Endometrial microvascular endothelial cells (primary cell): ENCODE results near the gene FMO2. TPM values are rescaled to one million over a fixed set of nuclear protein-coding genes. Genes with fewer than 3 reads are reported as not detected.

Experiments
- in situ Hi-C: cut with HindIII; loops from 2 replicates; pipeline ENCODE4 v1.10.0; 2017; ENCODE audit warnings: low sequenced_read_pairs, low pct_unique_long_range_greater_than_20kb; ENCODE audit errors: inconsistent ontology term
- total RNA-seq: library from RNA; depleted of rRNA; stranded (reverse); fragments of >200 nt; gene quantifications from one replicate; pipeline ENCODE4 v1.2.3, GENCODE V29; 2015; ENCODE audit errors: inconsistent ontology term

The FMO2 gene, protein sequence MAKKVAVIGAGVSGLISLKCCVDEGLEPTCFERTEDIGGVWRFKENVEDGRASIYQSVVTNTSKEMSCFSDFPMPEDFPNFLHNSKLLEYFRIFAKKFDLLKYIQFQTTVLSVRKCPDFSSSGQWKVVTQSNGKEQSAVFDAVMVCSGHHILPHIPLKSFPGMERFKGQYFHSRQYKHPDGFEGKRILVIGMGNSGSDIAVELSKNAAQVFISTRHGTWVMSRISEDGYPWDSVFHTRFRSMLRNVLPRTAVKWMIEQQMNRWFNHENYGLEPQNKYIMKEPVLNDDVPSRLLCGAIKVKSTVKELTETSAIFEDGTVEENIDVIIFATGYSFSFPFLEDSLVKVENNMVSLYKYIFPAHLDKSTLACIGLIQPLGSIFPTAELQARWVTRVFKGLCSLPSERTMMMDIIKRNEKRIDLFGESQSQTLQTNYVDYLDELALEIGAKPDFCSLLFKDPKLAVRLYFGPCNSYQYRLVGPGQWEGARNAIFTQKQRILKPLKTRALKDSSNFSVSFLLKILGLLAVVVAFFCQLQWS
- not detected for total RNA-seq

DNA sequence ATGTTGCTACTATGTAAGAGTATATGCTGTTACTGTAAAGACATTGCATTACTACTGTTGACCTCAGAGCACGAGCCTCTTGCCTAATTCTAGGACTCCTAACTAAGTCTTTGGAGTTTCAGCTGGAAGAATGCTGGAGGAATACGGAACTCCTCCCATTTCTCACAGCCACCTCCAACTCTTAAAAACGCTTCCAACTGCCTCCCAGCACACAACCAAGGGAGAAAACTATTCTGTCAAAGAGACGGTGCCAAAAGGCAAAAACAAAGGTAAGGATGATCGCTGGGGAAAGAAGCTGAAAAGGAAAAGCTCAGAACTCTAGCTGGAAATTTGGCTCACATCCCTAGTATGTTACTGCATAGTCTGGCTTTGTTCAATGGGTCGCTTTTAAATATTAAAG lies at the start of gene FMO2:
FMO2 (plus strand) TSS at position 210 of the 400 bp plus-strand sequence. CDS start 414 bp downstream, outside the sequence.
- in situ Hi-C loops: no loop called here

DNA sequence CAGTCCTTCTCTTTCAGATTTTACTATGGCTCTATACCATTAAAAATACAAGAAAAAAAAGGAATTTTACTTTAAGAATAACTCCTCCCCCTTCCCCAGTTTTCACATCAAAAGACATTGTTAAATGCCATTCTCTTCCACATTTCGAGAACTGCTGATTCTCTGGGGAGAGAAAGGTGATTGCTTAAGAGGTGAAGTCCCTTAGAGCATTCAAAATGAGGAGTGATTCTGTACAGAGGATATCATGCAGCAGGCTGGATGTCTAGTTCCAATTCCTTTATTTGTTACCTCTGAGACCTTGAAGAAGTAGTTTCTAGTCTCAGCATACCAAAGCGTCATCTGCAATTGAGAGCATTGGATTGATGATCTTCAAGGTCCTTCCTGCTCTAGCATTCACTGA lies 47.5 kb upstream of the FMO2 start:
- in situ Hi-C loops: no loop called here

DNA sequence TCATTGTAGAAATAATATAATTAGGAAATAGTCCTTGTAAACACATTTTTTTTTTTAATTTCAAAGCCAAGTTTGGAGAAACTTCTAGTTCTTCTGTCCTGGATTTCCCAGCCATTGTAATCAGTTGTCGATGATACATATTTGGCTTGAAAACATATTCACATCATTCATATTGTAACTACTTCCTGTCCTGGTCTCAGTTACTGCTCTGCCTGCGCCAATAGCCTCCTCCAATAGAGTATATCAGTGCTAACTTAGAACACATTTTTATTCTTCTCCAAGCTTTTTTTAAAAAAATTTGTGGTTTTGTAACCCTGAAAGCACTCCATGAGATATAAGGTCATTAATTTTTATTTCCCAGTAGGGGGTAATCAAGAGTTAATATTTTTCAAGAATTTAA lies 46.1 kb upstream of the FMO2 start:
- in situ Hi-C loops: no loop called here

DNA sequence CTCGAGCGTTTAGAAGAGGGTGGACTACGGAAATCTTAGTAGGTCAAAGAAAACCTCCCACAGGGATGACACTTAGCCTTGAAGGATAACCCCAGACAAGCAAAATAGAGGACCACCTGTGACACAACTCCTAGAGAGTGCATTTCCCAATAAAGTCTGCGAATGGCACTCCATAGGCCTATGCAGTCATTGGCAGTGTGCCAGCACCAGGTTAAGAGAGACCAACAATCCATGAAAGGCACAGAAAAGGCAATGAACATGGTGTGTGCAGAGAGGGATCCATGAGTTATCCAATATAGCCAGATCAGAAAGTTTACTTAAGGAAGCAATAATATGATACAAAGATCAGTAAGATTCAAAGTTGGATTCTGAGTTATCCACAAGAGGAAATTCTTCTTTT lies 45.2 kb upstream of the FMO2 start:
- in situ Hi-C loops: no loop called here

DNA sequence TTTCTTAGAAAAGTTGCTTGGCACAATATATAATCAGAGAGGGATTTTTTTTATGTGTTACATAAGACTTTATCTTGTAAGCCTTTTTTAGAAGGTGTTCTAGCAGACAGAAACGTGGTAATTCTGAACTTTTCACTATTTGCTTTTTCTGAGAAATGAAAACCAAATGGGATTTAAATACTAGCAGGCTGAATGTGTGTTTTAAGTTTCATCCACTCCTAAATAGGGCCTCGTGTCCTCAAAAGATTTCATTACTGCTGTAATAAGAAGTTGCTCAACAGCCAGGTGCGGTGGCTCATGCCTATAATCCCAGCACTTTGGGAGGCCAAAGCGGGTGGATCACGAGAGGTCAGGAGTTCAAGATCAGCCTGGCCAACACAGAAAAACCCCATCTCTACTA lies 44.7 kb upstream of the FMO2 start:
- in situ Hi-C loops: no loop called here

DNA sequence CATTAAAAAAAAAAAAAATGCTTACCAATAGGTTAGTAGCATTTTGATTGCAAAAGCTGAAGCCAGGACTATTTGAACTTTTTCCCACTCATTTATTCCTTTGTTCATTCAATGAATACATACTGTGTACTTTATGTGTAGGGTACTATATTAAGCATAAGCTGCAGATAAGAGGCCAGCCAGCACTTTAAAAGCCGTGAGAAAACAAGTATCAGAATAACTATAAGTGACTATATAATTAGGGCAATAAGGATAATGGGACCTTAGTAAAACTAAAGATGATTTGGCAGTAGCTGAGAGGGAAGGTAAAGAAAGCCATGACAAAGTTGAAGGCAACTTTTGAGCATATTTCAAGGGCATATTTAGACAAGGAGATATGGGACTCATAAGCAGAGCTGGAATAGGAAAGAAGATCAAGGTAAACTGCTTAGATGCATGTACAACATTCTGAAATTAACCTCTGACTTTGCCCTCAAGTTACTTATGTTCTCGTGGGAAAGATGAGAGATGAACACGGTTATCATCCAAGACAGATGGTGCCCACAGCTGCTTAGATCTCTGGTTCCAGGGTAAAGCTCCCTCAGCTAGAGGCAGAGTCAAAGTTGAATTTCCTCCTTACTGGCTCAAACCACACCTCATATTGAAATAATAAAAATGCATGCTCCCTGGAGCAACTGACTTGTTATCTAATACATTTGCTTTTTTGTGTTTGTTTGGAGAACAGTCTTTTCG lies 44.0 kb upstream of the FMO2 start:
- in situ Hi-C loops: no loop called here

DNA sequence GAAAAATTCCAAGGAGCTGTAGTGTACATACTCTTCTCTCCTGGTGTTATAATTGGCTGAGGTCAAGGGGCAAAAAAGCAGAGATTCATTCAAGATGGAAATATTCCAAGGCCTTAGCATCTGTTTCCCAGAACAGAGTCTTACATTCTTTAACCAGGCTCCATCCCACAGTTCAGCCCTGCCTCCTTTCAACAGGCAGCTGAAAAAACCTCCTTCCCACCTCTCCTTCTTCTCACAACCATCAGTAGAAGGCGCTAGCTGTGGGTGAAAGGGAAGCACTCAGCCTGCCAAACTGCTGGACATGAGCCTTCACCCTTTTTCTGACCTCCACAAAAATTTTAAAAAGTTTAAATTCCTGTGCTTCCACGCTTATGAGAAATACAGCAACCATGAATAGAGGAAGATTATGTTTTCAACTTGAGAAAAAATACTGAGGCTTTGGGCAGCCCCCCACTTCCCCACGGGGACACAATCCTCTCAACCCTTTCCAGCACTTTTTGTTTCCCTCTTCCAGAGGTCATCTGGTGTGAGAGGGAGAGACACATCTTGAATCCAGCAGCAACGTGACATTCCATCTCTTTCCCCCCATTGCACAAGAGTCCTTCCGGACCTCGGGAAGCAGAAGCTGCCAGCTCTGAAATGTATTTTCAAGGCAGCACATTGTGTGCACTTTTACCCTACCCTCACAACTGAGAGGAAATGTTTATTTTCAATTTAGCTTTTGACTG lies 43.2 kb upstream of the FMO2 start:
- in situ Hi-C loops: no loop called here

DNA sequence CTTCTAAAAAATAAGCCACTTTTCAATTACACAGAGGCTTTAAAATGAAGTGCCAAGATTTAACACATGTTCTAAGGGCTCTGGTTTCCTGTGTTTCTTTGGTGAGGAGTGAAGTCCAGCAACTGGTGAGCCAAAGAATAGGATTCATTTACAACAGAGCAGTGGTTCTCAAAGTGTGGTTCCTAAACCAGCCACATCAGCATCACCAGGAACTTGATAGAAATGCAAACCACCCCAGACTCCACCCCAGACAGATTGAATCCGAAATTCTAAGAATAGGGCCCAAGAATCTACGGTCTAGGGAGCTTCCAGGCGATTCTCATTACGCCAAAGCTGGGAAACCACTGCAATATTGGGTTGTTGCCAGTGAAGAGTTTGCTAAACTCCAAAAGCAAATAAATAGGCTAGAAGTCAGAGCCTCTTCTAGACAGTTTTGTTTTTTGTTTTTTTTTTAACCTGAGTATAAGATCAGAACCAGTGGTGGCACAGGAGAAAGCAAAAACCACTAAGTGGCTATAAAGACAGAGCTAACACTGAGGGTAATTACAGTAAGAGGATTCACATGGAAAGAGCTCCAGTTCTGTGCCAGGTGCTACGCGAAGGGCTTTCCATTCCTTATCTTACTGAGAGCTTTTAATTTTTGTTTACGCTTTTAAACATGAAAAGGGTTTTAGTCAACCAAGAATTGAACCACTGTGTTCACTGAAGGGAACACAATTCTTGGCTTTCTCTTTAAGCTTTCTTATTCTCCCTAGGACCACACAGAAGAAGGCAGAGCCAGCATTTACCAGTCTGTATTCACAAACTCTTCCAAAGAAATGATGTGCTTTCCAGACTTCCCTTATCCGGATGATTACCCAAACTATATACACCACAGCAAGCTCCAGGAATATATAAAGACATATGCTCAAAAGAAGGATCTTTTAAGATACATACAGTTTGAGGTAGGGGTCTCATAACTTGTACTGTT lies 42.4 kb upstream of the FMO2 start:
- in situ Hi-C loops: no loop called here

DNA sequence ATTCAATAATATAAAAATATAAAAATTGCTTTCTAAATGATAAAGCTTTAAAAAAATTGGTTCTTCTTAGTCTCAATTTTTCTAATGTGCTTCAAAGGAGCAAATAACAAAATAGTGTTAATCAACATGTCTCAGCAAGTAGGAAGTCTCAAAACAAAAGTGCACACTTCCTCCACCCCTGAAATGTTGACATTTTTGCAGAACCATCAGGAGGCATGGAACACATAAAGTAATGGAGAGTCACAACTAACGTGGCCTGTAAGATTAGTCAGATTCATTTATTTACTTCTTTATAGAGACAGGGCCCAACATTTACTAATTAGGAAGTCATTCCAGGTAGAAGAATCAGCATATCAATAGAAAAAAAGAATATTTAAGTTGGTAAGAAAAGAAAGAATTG lies 34.9 kb upstream of the FMO2 start:
- in situ Hi-C loops: no loop called here

DNA sequence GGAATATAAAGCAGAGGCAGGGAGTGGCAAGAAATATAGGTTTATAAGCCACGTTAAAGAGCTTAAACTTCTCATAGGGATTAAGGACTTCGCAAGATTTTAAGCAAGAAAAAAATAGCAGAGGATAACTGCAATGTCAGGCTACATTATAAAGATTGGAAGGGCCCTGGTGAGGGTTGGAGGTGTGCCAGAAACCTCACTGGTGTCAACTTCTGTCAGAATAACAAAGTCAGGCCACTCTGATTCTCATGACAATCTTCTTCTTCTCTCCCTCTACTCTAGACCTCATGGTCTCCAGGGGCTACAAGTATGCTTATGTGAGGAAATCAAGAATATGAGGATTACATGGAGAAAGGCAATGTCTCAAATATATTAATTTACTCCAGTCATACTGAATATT lies 32.6 kb upstream of the FMO2 start:
- in situ Hi-C loops: no loop called here

DNA sequence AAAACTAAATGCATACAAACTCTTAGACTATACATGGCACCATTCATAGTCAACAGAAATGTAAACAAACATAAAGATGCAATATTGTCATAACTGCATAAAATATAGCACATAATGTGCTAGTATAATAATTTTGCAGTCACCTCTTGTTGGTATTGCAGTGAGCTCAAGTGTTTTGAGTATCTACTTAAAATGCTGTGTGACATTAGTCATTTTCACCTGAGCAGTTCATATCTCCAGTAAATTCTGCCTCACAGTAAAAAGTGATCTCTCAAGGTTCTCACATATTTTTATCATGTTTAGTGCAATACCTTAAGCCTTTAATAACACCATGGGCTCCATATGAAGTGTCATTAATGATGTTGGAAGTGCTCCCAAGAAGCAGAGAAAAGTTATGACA lies 29.6 kb upstream of the FMO2 start:
- in situ Hi-C loops: no loop called here

DNA sequence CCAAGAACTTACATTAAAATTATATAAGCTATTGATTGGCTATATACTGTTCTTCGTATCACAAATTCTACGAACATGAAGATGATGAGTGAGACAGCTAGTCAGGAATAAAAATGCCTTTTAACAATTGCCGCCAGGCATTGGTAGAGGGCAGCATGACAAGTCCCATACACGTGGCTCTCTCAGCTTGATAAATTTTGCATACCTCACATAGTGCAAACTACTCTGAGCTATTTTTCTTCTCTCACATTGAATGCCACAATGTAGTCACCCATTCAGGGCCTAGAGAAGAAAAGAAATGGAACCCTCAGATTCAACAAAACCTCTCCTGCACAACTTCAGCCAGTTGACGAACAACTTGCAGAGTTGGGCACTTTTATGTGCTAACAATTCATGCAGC lies 27.0 kb upstream of the FMO2 start:
- in situ Hi-C loops: no loop called here

DNA sequence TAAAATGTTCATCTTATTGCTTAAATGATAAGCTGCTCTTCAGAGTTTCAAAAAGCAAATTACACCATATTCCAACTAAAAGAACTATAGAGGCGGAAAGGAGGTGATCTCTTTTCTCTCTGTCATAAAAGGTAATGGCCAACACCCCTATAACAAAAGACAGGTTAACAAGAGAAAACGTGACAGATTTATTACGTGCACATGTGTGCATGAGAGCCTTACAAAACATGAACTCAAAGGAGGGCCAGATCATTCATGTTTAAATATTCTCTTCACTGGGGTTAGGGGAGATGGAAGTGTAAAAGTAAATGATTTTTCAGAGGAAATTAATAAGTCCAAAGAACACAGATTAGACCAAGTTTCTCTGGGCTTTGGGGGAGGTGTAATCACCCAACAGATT lies 26.5 kb upstream of the FMO2 start:
- in situ Hi-C loops: no loop called here

DNA sequence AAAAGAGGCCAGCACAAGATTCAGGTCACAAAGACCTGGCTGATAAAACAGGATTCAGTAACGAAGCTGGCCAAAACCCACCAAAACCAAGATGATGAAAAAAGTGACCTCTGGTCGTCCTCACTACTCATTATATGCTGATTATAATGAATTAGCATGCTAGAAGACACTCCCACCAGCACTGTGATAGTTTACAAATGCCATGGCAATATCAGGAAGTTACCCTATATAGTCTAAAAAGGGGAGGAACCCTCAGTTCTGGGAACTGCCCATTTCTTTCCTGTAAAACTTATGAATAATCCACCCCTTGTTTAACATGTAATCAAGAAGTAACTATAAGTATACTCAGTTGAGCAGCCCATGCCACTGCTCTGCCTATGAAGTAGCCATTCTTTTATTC lies 26.0 kb upstream of the FMO2 start:
- in situ Hi-C loops: no loop called here

DNA sequence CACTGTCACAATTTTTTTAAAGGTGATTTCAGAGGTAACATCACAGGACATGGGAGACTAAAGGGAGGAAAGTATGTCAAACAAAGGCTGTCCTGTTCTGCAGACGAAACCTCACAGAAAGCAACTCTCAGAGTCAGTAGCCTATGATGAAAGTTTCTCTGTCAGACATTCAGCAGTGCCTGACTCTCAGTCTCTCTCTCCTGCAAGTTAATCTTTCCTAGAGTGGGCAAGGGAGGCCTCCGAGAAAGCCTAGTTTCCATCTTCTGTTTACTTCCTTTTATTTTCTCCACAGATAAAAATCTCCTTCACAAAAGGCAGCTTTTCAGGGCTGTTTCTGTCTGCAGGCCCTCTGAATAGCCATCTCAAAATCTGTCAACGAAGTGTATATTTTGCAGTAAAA lies 24.9 kb upstream of the FMO2 start:
- in situ Hi-C loops: no loop called here

DNA sequence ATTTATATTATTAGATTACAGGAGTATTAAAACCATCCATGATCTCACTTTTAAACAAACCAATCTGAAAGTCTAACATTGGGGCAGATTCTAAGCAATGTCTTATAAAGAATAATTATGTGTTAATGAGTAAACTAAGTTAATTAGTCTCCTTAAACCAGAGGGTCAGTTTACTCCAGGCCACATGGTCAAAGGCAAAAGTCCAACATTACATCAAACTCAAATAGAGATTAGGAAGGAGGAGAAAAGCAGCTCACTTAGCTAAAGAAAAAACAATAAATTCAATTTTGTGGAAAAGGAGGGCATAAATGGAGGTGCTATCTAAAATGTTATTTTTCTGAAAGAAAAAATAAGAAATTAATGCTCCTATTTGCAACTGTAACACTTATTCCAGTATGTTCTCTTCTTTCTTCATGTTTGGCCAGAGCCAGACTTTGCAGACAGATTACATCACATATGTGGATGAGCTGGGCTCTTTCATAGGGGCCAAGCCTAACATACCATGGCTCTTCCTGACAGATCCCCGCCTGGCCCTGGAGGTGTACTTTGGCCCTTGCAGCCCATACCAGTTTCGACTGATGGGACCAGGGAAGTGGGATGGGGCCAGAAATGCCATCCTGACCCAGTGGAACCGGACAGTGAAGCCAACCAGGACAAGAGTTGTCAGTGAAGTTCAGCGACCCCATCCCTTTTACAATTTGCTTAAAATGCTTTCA lies 24.3 kb upstream of the FMO2 start:
- in situ Hi-C loops: no loop called here

DNA sequence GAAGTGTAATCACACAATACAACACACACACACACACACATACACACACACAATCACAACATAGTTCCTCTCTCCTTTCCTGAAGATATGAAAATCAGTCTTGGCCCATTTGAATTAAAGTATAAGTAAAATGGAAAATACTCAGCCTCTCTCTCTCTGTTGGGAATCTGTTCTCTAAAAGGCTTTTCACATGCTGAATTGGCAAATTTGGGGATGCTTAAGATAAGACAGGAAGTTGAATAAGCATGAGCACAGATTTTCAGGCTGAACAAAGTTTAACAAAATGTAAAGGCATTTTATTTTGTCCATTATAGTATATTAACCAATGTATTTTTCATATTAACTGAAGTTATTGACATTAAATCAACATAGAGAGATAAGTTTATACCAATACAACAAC lies 23.7 kb upstream of the FMO2 start:
- in situ Hi-C loops: no loop called here

DNA sequence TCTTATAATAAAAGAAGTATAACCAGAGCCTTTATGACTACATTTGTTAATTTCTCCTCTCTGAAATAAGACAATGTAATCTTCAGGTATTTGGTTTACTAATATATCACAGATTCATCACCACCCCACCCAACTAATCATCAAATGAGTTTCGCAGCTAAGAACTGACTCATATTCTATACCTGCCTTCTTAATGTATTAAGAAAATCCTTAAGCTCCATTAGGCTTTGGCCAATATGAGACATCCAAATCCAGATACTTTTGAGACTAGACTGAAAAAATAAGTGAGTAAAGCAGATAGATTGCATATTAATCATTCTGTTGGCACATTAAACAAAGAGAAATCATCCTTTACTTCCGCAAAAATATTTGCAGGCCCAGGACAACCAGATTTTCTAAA lies 18.7 kb upstream of the FMO2 start:
- in situ Hi-C loops: no loop called here
